Measurements from ENCODE around the gene RCCD1.
A peak's percentile ranks its signal among the peaks of the same experiment; 100 is the strongest.

RCCD1 gene

GRCh38 chr15:90946941-90947576 lies 7.6 kb upstream of the RCCD1 start:
- no peak for DNase-seq

GRCh38 chr15:90947577-90948357 lies 6.9 kb upstream of the RCCD1 start:
- no peak for DNase-seq

GRCh38 chr15:90948506-90948905 lies 6.2 kb upstream of the RCCD1 start:
- DNase-seq, result no peak

- DNase-seq, result no peak
These were observed 4.6 kb upstream of the RCCD1 start for GRCh38 chr15:90949979-90950675.

- no peak for DNase-seq
These were observed 4.0 kb upstream of the RCCD1 start for GRCh38 chr15:90950676-90951075.

- no peak for DNase-seq
These were observed 1.6 kb upstream of the RCCD1 start for GRCh38 chr15:90952901-90953677.

- no peak for DNase-seq
These were observed 555 bp upstream of the RCCD1 start for GRCh38 chr15:90953947-90954711.

GRCh38 chr15:90955624-90956273 lies 1.1 kb downstream of the RCCD1 start:
- DNase-seq, result peak; percentile 87

- peak; percentile 85 for DNase-seq
These were observed 1.8 kb downstream of the RCCD1 start for GRCh38 chr15:90956274-90957030.

GRCh38 chr15:90957031-90957790 lies 2.5 kb downstream of the RCCD1 start:
- no peak for DNase-seq

- DNase-seq, result no peak
These were observed 3.1 kb downstream of the RCCD1 start for GRCh38 chr15:90957791-90958190.

- no peak for DNase-seq
These were observed 4.4 kb downstream of the RCCD1 start for GRCh38 chr15:90959028-90959595.

- no peak for DNase-seq
These were observed 5.2 kb downstream of the RCCD1 start for GRCh38 chr15:90959894-90960293.

GRCh38 chr15:90960298-90961091 lies 5.8 kb downstream of the RCCD1 start:
- no peak for DNase-seq

GRCh38 chr15:90962021-90962420 lies 7.3 kb downstream of the RCCD1 start:
- no peak for DNase-seq

GRCh38 chr15:90966262-90966661 lies 11.6 kb downstream of the RCCD1 start:
- no peak for DNase-seq

GRCh38 chr15:90967206-90967605 lies 12.5 kb downstream of the RCCD1 start:
- no peak for DNase-seq

GRCh38 chr15:90968434-90968833 lies 13.8 kb downstream of the RCCD1 start:
- no peak for DNase-seq

GRCh38 chr15:90970274-90970673 lies 15.6 kb downstream of the RCCD1 start:
- no peak for DNase-seq

Data from COR-L47 (cell line).